GM11168 (cell line): ENCODE data around the gene CHN2.
"Not testable (repeated sequence)": the region's sequence is repeated elsewhere in the genome, so short reads cannot be mapped to it uniquely, and the experiment has no call there.

ENCODE experiments used
- in situ Hi-C: fragments of 300-500 bp; cut with MboI; formaldehyde crosslinking; loops from one replicate; pipeline ENCODE4 v1.12.0; 2022; ENCODE audit warnings: low sequenced_read_pairs; ENCODE audit not compliant: unreplicated experiment

The CHN2 gene

GRCh38 chr7:29505931-29506330, 311.4 kb downstream of the CHN2 start:
- in situ Hi-C loops = no loop called here

- in situ Hi-C loops = no loop called here
Observed at GRCh38 chr7:29508608-29509007, 314.0 kb downstream of the CHN2 start.

- in situ Hi-C loops = no loop called here
Observed at GRCh38 chr7:29510028-29510427, 315.5 kb downstream of the CHN2 start.

GRCh38 chr7:29511337-29511736, 316.8 kb downstream of the CHN2 start:
- in situ Hi-C loops = no loop called here

- in situ Hi-C loops = no loop called here
Observed at GRCh38 chr7:29511851-29512250, 317.3 kb downstream of the CHN2 start.

- in situ Hi-C loops = no loop called here
Observed at GRCh38 chr7:29516491-29516890, 321.9 kb downstream of the CHN2 start.

- in situ Hi-C loops = no loop called here
Observed at GRCh38 chr7:29518616-29519015, 324.0 kb downstream of the CHN2 start.

- in situ Hi-C loops = no loop called here
Observed at GRCh38 chr7:29523728-29524127, 329.2 kb downstream of the CHN2 start.

DNA sequence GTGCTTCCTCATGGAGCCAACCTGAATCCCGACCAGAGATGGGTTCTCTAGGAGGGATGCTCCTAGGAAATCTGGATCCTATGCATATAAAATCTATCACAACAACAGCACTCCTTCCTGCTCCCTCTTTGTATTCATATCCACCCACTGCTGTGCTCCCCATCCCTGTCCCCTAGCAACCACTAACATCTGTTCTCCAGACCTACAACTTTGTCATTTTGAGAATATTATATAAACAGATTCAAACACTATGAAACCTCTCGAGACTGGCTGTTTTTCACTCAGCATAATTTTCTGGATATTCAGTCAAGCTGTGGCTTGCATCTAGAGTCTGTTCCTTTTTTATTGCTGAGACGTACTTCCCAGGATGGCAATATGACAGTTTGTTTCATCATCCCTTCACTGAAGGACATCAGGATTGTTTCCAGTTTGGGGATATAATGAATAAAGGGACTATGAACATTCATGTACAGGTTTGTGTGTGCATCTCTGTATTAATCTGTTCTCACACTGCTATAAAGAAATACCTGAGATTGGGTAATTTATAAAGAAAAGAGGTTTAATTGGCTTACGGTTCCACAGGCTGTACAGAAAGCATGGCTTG, 333.0 kb downstream of the CHN2 start:
- in situ Hi-C loops = no loop called here

DNA sequence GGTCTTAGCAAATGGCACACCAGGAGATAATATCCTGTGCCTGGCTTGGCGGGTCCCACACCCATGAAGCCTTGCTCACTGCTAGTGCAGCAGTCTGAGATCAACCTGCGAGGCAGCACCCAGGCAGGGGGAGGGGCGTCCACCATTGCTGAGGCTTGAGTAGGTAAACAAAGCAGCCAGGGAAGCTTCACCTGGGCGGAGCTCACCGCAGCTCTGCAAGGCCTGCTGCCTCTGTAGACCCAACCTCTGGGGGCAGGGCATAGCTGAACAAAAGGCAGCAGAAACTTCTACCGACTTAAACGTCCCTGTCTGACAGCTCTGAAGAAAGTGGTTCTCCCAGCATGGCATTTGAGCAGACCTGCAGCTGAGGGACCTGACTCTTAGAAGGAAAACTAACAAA, 334.0 kb downstream of the CHN2 start:
- in situ Hi-C loops = not testable (repeated sequence)
